Rectal smooth muscle tissue (tissue), 1 donor: ENCODE results near the gene TMEM120B.

Experiments
- H3K27ac ChIP-seq: one replicate; pipeline ENCODE4 v1.7.0; 2013; ENCODE audit warnings: low read depth, low read length, inconsistent platforms
- H3K27me3 ChIP-seq: one replicate; pipeline ENCODE4 v1.7.0; 2013; ENCODE audit warnings: low read length; ENCODE audit not compliant: control insufficient read depth, insufficient read depth
- H3K36me3 ChIP-seq: one replicate; pipeline ENCODE4 v1.7.0; 2013; ENCODE audit warnings: low read length; ENCODE audit not compliant: control insufficient read depth, insufficient read depth
- H3K4me1 ChIP-seq: one replicate; pipeline ENCODE4 v1.7.0; 2013; ENCODE audit warnings: low read length; ENCODE audit not compliant: control insufficient read depth, insufficient read depth
- H3K4me3 ChIP-seq: one replicate; pipeline ENCODE4 v1.7.0; 2013; ENCODE audit warnings: low read length
- H3K9ac ChIP-seq: one replicate; pipeline ENCODE4 v1.7.0; 2013; ENCODE audit warnings: low read length

Gene TMEM120B

GRCh38 chr12:121828826-121829225 lies 116.3 kb downstream of the TMEM120B start:
- Histone ChIP-seq H3K4me1 (no peaks in the 10 kb centered on the region), H3K27me3 (no peaks in the 10 kb centered on the region), H3K27ac (no peak overlapping the region), H3K36me3 (peaks cover 36% of the 10 kb centered on the region), H3K4me3 (no peak overlapping the region), H3K9ac (no peak overlapping the region)

GRCh38 chr12:121829250-121829918 lies 116.8 kb downstream of the TMEM120B start:
- H3K36me3 ChIP-seq, result peaks cover 36% of the 10 kb centered on the region
- H3K4me1 ChIP-seq, result no peaks in the 10 kb centered on the region
- no peak overlapping the region for H3K27ac ChIP-seq
- no peak overlapping the region for H3K4me3 ChIP-seq
- no peaks in the 10 kb centered on the region for H3K27me3 ChIP-seq
- H3K9ac ChIP-seq, result no peak overlapping the region

- H3K4me3 ChIP-seq, result no peak overlapping the region
- H3K4me1 ChIP-seq, result no peaks in the 10 kb centered on the region
- peaks cover 36% of the 10 kb centered on the region for H3K36me3 ChIP-seq
- no peak overlapping the region for H3K9ac ChIP-seq
- no peaks in the 10 kb centered on the region for H3K27me3 ChIP-seq
- no peak overlapping the region for H3K27ac ChIP-seq
Observed at GRCh38 chr12:121830134-121830533, 117.6 kb downstream of the TMEM120B start.

GRCh38 chr12:121830588-121831265 lies 118.2 kb downstream of the TMEM120B start:
- no peak overlapping the region for H3K4me3 ChIP-seq
- no peak overlapping the region for H3K27ac ChIP-seq
- H3K4me1 ChIP-seq, result no peaks in the 10 kb centered on the region
- H3K9ac ChIP-seq, result no peak overlapping the region
- H3K27me3 ChIP-seq, result no peaks in the 10 kb centered on the region
- H3K36me3 ChIP-seq, result peaks cover 36% of the 10 kb centered on the region
